ENCODE results near the gene ATP7B.

GRCh38 chr13:51902776-51903175 lies 108.5 kb downstream of the ATP7B start:
- TF ChIP-seq, protein P1, sequence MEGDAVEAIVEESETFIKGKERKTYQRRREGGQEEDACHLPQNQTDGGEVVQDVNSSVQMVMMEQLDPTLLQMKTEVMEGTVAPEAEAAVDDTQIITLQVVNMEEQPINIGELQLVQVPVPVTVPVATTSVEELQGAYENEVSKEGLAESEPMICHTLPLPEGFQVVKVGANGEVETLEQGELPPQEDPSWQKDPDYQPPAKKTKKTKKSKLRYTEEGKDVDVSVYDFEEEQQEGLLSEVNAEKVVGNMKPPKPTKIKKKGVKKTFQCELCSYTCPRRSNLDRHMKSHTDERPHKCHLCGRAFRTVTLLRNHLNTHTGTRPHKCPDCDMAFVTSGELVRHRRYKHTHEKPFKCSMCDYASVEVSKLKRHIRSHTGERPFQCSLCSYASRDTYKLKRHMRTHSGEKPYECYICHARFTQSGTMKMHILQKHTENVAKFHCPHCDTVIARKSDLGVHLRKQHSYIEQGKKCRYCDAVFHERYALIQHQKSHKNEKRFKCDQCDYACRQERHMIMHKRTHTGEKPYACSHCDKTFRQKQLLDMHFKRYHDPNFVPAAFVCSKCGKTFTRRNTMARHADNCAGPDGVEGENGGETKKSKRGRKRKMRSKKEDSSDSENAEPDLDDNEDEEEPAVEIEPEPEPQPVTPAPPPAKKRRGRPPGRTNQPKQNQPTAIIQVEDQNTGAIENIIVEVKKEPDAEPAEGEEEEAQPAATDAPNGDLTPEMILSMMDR (IDR thresholded peaks at IDR 0.05): no peak
- no peak for TF ChIP-seq EP300 (IDR thresholded peaks at IDR 0.05)
- no peak for TF ChIP-seq POLR2AphosphoS5 (IDR thresholded peaks at IDR 0.05)
